Measurements from ENCODE around the gene TMEM52. TPM values are rescaled to one million over a fixed set of nuclear protein-coding genes. Genes with fewer than 3 reads are reported as not detected.

The TMEM52 gene
- total and polyA plus RNA-seq, 9 of the 15 experiments (the other 6 are each of a cell fraction or from before 2014, with no cell fraction given), result 0.37 to 22.5 (median 6.8) TPM

DNA sequence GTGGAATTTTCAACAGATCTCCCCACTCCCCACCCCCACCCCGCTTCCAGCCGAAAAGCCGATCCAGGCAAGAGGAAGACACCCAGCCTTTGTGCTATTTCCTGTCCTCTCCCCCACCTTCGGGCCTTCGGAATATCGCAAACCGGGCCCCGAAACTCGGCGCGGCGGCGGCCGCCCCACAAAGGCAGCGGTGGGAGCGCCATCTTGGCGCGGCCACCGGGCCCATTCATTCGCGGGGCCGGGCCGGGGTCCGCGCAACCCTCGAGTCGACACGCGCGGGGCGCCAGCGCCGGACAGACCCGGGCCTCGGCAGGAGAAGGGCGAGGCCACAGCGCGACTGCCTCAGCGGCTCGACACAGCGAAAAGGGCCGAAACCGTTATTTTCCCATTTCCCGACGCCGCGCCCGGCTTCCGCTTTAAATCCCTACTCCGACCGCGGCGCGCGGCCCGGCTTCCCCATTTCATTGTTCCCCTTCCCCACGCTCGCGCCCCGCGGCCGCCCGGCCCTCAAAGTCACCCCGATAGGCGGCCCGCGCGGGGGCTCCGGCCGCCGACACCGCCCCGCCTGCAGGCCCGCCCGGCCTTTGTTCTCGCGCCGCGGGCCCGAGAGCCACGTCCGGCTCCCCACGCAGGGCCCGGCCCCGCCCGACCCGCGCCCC, 29.1 kb downstream of the TMEM52 start (continued):
- TF ChIP-seq, protein P1, sequence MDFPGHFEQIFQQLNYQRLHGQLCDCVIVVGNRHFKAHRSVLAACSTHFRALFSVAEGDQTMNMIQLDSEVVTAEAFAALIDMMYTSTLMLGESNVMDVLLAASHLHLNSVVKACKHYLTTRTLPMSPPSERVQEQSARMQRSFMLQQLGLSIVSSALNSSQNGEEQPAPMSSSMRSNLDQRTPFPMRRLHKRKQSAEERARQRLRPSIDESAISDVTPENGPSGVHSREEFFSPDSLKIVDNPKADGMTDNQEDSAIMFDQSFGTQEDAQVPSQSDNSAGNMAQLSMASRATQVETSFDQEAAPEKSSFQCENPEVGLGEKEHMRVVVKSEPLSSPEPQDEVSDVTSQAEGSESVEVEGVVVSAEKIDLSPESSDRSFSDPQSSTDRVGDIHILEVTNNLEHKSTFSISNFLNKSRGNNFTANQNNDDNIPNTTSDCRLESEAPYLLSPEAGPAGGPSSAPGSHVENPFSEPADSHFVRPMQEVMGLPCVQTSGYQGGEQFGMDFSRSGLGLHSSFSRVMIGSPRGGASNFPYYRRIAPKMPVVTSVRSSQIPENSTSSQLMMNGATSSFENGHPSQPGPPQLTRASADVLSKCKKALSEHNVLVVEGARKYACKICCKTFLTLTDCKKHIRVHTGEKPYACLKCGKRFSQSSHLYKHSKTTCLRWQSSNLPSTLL (IDR thresholded peaks at IDR 0.05), result no peak
- no peak for TF ChIP-seq PURB (CRISPR knock-in tag; IDR thresholded peaks at IDR 0.05; ENCODE audit: low read depth)
- TF ChIP-seq E2F3 (CRISPR knock-in tag; IDR thresholded peaks at IDR 0.05), result no peak
- TF ChIP-seq, protein P2, sequence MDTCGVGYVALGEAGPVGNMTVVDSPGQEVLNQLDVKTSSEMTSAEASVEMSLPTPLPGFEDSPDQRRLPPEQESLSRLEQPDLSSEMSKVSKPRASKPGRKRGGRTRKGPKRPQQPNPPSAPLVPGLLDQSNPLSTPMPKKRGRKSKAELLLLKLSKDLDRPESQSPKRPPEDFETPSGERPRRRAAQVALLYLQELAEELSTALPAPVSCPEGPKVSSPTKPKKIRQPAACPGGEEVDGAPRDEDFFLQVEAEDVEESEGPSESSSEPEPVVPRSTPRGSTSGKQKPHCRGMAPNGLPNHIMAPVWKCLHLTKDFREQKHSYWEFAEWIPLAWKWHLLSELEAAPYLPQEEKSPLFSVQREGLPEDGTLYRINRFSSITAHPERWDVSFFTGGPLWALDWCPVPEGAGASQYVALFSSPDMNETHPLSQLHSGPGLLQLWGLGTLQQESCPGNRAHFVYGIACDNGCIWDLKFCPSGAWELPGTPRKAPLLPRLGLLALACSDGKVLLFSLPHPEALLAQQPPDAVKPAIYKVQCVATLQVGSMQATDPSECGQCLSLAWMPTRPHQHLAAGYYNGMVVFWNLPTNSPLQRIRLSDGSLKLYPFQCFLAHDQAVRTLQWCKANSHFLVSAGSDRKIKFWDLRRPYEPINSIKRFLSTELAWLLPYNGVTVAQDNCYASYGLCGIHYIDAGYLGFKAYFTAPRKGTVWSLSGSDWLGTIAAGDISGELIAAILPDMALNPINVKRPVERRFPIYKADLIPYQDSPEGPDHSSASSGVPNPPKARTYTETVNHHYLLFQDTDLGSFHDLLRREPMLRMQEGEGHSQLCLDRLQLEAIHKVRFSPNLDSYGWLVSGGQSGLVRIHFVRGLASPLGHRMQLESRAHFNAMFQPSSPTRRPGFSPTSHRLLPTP (IDR thresholded peaks at IDR 0.05; ENCODE audit: borderline replicate concordance, extremely low read depth, insufficient read length), result no peak
- TF ChIP-seq, protein P3, sequence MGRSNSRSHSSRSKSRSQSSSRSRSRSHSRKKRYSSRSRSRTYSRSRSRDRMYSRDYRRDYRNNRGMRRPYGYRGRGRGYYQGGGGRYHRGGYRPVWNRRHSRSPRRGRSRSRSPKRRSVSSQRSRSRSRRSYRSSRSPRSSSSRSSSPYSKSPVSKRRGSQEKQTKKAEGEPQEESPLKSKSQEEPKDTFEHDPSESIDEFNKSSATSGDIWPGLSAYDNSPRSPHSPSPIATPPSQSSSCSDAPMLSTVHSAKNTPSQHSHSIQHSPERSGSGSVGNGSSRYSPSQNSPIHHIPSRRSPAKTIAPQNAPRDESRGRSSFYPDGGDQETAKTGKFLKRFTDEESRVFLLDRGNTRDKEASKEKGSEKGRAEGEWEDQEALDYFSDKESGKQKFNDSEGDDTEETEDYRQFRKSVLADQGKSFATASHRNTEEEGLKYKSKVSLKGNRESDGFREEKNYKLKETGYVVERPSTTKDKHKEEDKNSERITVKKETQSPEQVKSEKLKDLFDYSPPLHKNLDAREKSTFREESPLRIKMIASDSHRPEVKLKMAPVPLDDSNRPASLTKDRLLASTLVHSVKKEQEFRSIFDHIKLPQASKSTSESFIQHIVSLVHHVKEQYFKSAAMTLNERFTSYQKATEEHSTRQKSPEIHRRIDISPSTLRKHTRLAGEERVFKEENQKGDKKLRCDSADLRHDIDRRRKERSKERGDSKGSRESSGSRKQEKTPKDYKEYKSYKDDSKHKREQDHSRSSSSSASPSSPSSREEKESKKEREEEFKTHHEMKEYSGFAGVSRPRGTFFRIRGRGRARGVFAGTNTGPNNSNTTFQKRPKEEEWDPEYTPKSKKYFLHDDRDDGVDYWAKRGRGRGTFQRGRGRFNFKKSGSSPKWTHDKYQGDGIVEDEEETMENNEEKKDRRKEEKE (IDR thresholded peaks at IDR 0.05; ENCODE audit: borderline replicate concordance in 1 of 2, control insufficient read depth in 1 of 2, low read depth in 2 of 2, low read length in 1 of 2), result no peak
- TF ChIP-seq ZNF398 (CRISPR knock-in tag; IDR thresholded peaks at IDR 0.05), result no peak
- TF ChIP-seq BMI1 (IDR thresholded peaks at IDR 0.05; ENCODE audit: low read length), result no peak
- TF ChIP-seq RBM25 (IDR thresholded peaks at IDR 0.05; ENCODE audit: low read depth, low read length, severe bottlenecking), result no peak
- no peak for TF ChIP-seq ZNF24 (IDR thresholded peaks at IDR 0.05)
- no peak for TF ChIP-seq SREBF1 (IDR thresholded peaks at IDR 0.05; ENCODE audit: borderline replicate concordance, low read depth, low read length)
- TF ChIP-seq, protein P4, sequence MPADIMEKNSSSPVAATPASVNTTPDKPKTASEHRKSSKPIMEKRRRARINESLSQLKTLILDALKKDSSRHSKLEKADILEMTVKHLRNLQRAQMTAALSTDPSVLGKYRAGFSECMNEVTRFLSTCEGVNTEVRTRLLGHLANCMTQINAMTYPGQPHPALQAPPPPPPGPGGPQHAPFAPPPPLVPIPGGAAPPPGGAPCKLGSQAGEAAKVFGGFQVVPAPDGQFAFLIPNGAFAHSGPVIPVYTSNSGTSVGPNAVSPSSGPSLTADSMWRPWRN (IDR thresholded peaks at IDR 0.05; ENCODE audit: low read depth), result no peak
- TF ChIP-seq STAT6 (CRISPR knock-in tag; IDR thresholded peaks at IDR 0.05), result no peak

Measured in K562 (cell line).